Measurements from ENCODE around the gene GSTK1.

- TF ChIP-seq CTCF (conservative IDR thresholded peaks at IDR 0.05) = no peak; the same call in 1 of the 2 replicates
- TF ChIP-seq EZH2 (IDR thresholded peaks at IDR 0.05; ENCODE audit: low read depth) = no peak
Observed at GRCh38 chr7:143287935-143288826, 24.9 kb downstream of the GSTK1 start, which contains the start of gene CASP2.

Measured in PC-9 (cell line).